Fibroblast of the aortic adventitia (primary cell): ENCODE measurements around the gene PHETA1. TPM values are rescaled to one million over a fixed set of nuclear protein-coding genes. Genes with fewer than 3 reads are reported as not detected.

Experiments
- DNase-seq: peaks from one replicate; pipeline ENCODE4 v3.0.0-alpha.2; 2010; ENCODE audit warnings: low read depth
- H3K4me3 ChIP-seq: 2 replicates; pipeline ENCODE4 v1.5.1; 2011; ENCODE audit warnings: low read depth, mild to moderate bottlenecking, control low read depth, low read length, moderate library complexity
- total RNA-seq: library from RNA; depleted of rRNA; stranded (reverse); fragments of >200 nt; gene quantifications from 2 replicates; pipeline ENCODE4 v1.2.3, GENCODE V29; 2012; ENCODE audit warnings: low replicate concordance
- TF ChIP-seq, protein P1 (sequence below): IDR thresholded peaks from 2 replicates; pipeline ENCODE4 v1.5.1; 2011; ENCODE audit warnings: mild to moderate bottlenecking, low read length, control low read depth, inconsistent platforms; ENCODE audit not compliant: insufficient read depth

PHETA1 gene
- total RNA-seq, 1 donor, result 7.3 TPM

DNA sequence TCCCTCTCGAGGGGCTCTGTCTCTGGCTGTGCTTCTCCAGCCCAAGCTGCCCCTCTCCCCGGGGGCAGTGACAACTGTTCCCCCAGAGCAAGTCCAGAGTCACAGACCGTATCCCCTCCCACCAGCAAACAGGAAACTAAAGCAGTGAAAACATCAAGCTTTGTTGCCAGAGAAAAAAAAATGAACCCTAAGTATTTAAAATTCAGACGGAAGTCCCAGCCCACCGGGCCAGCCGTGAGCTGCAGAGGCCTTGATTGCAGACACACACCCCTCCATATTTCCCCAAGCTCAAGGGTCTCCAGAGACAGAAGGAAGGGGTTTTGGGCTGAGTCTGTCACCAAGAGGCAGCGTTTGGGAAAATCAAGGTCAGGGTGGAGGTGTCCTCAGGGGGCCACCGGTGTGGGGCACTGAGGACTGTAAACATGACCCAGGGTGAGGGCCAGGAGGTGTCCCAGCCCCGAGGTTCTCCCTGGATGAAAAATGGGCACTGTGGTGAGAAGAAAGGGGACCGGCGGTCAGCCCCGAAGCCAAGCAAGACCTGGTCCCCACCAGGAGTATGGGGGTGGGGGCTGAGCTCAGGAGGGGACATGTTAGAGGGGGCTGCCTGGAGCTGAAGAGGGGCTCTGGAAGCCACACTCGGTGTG lies 7.7 kb downstream of the PHETA1 start:
- no peak for DNase-seq
- no peak overlapping the region for H3K4me3 ChIP-seq
- TF ChIP-seq, protein P1, sequence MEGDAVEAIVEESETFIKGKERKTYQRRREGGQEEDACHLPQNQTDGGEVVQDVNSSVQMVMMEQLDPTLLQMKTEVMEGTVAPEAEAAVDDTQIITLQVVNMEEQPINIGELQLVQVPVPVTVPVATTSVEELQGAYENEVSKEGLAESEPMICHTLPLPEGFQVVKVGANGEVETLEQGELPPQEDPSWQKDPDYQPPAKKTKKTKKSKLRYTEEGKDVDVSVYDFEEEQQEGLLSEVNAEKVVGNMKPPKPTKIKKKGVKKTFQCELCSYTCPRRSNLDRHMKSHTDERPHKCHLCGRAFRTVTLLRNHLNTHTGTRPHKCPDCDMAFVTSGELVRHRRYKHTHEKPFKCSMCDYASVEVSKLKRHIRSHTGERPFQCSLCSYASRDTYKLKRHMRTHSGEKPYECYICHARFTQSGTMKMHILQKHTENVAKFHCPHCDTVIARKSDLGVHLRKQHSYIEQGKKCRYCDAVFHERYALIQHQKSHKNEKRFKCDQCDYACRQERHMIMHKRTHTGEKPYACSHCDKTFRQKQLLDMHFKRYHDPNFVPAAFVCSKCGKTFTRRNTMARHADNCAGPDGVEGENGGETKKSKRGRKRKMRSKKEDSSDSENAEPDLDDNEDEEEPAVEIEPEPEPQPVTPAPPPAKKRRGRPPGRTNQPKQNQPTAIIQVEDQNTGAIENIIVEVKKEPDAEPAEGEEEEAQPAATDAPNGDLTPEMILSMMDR, result no peak

DNA sequence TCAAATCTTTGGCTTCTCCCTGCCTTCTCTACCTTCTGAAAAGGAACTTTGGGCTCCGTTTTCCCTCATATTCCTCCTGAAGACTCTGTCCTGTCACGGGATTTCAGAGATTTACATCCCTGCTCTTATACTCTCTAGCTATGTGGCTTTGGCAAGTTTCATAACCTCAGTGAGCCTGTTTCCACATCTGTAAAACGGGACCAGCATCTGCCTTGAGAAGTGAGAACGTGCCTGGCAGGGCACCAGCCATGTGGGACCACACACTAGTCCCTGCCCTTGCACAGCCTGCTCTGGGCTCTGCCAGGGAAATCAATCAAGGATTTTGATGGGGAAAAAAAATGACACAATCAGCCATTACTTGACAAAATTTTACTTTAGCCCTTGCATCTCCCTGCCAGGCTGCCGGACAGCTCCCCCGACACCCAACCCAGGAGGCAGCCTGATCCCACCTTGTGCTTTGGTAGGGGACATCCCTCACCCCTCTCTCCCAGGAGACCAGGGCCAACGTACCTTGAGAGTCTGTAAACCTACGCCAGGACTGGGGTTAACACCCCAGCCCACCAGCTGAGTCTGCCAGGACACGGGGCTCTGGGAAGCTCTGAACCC lies 8.5 kb downstream of the PHETA1 start:
- H3K4me3 ChIP-seq, result no peak overlapping the region
- no peak for DNase-seq
- TF ChIP-seq, protein P1, result no peak

DNA sequence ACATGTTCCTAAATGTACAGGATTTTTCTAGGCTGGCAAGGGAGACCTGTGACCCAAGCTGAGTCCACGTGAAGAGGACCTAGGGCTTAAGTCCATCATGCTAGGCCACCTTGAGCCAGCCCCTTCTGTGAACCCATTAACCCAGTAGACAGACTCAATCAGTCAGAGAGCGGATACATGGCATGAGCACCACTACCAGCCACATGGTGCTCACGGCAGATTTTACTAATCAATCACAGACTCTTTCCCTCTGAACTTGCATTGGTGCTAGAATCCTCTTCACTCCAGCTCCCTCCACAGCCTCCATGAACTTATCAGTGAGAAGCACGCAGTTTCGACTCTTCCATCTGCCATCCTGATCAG lies 9.0 kb downstream of the PHETA1 start:
- TF ChIP-seq, protein P1, result no peak
- H3K4me3 ChIP-seq, result no peak overlapping the region
- no peak for DNase-seq

DNA sequence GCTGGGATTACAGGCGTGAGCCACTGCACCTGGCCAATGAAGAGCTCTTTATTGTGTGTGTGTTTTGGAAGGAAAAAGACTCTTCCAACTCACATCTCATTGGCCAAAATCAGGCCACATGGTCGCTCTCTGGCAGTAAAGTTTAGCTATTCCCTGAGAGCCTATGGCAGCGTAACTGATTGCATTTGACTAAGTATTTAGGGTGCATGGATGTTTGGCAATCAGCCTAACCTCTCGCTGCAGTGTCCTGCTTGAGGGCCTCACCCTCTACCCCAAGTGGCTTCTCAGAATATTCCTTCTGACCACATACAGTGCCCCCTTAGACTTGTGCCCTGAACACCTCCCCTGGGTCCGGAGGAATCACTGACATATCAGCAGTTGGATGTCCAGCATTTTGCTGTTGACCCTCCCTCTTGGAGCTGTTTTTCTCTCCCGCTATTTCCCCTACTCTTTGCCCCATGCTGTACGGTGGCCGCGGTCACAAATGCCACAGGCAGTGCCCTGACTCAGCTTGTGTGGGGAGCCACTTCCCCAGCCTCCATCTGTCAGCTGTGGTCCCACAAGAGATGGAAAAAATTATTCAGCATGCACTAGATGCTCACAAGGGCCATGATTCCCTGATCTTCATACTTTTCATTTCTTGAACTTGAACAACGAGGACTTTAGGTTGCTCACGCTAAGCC lies 9.5 kb downstream of the PHETA1 start:
- H3K4me3 ChIP-seq, result no peak overlapping the region
- TF ChIP-seq, protein P1, result no peak
- no peak for DNase-seq

DNA sequence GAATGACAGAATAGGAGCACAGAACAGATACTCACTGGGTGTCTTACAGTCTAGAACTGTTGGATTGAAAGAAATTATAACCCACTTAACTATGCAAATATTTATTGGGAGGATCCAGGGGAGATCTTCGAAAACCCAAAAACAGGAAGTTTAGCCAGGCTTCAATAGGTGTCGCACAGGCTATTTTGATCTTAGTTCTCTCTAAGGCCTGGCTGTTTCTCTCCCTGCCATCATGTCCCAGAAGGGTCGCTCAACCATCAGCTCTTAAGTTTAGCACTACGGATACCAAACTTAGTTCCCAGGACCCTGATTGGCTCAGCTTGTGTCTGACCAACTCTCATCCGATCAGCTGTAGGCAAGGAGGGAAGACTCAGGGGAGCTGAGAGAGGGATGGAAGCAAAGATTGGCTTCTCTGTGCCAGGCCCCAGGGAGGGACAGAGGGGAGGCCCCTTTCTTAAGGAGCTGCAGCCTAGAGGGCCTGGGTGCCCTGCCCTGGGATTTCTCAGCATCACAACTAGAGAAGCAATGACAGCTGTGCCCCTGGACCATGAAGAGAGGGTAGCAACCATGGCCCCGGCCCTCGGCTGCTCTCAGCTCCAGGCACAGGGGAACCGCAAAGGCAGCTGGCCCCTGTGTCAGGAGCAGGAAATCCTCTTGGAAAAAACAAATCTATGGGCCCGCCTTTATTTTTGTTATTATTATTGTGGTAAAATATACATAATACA lies 13.5 kb downstream of the PHETA1 start:
- no peak overlapping the region for H3K4me3 ChIP-seq
- DNase-seq, result no peak
- TF ChIP-seq, protein P1, result no peak

DNA sequence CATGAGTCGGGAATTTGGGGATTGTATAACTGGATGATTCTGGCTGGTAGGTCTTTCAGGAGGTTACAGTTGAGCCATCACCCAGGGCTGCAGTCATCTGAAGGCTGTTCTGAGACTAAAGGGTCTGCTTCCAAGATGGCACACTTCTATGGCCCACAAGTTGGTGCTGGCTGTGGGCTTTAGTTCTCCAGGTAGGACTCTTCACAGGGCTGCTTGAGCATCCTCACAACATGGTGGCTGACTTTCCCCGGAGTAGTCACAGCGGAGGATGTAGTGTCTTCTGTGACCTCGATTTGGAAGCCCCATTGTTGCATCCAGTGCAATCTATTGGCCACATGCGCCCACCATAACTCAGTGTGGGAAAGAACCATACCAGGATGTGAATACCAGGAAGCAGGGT lies 14.4 kb downstream of the PHETA1 start:
- TF ChIP-seq, protein P1, result no peak
- H3K4me3 ChIP-seq, result no peak overlapping the region
- no peak for DNase-seq
